ENCODE data around the gene CDH4. TPM values are rescaled to one million over a fixed set of nuclear protein-coding genes. Genes with fewer than 3 reads are reported as not detected.
"Not testable (repeated sequence)": the region's sequence is repeated elsewhere in the genome, so short reads cannot be mapped to it uniquely, and the experiment has no call there.

The CDH4 gene
- total RNA-seq, 1 donor from 2014 or later = 0.08 TPM

GRCh38 chr20:61454053-61454452 lies 202.0 kb downstream of the CDH4 start:
- intact Hi-C loops (cut with DNase I) = no loop called here
- DNase-seq (ENCODE audit: missing footprints) (no peak), ATAC-seq (no peak)

GRCh38 chr20:61455508-61456215 lies 203.6 kb downstream of the CDH4 start:
- DNase-seq (ENCODE audit: missing footprints) = no peak
- ATAC-seq = no peak

GRCh38 chr20:61457725-61458124 lies 205.7 kb downstream of the CDH4 start:
- ATAC-seq (no peak), DNase-seq (ENCODE audit: missing footprints) (no peak)
- intact Hi-C loops (cut with DNase I) = no loop called here

More at GRCh38 chr20:61455508-61456215, 203.6 kb downstream of the CDH4 start:
- intact Hi-C loops (cut with DNase I) = no loop called here

- intact Hi-C loops (cut with DNase I) = no loop called here
- ATAC-seq = no peak
- no peak for DNase-seq (ENCODE audit: missing footprints)
These were observed 206.2 kb downstream of the CDH4 start for GRCh38 chr20:61458146-61458746.

- DNase-seq (ENCODE audit: missing footprints) (no peak), ATAC-seq (no peak)
- intact Hi-C loops (cut with DNase I) = no loop called here
These were observed 207.2 kb downstream of the CDH4 start for GRCh38 chr20:61459266-61459665.

- DNase-seq (ENCODE audit: missing footprints) = no peak
- intact Hi-C loops (cut with DNase I) = no loop called here
- no peak for ATAC-seq
These were observed 207.6 kb downstream of the CDH4 start for GRCh38 chr20:61459705-61460104.

- no peak for DNase-seq (ENCODE audit: missing footprints)
- no peak for ATAC-seq
- intact Hi-C loops (cut with DNase I) = no loop called here
These were observed 208.4 kb downstream of the CDH4 start for GRCh38 chr20:61460261-61461052.

- DNase-seq (ENCODE audit: missing footprints) (no peak), ATAC-seq (no peak)
- intact Hi-C loops (cut with DNase I) = no loop called here
These were observed 209.4 kb downstream of the CDH4 start for GRCh38 chr20:61461461-61461860.

GRCh38 chr20:61464307-61465303 lies 212.5 kb downstream of the CDH4 start:
- intact Hi-C loops (cut with DNase I) = no loop called here
- ATAC-seq (no peak), DNase-seq (ENCODE audit: missing footprints) (no peak)

GRCh38 chr20:61475729-61476128 lies 223.7 kb downstream of the CDH4 start:
- no peak for DNase-seq (ENCODE audit: missing footprints)
- intact Hi-C loops (cut with DNase I) = no loop called here
- ATAC-seq = no peak

GRCh38 chr20:61476956-61477355 lies 224.9 kb downstream of the CDH4 start:
- ATAC-seq (no peak), DNase-seq (ENCODE audit: missing footprints) (no peak)
- intact Hi-C loops (cut with DNase I) = no loop called here

GRCh38 chr20:61477451-61477861 lies 225.4 kb downstream of the CDH4 start:
- intact Hi-C loops (cut with DNase I) = no loop called here
- DNase-seq (ENCODE audit: missing footprints) = no peak
- no peak for ATAC-seq

- intact Hi-C loops (cut with DNase I) = no loop called here
- no peak for ATAC-seq
- no peak for DNase-seq (ENCODE audit: missing footprints)
These were observed 226.0 kb downstream of the CDH4 start for GRCh38 chr20:61478094-61478493.

- ATAC-seq (no peak), DNase-seq (ENCODE audit: missing footprints) (no peak)
- intact Hi-C loops (cut with DNase I) = no loop called here
These were observed 226.7 kb downstream of the CDH4 start for GRCh38 chr20:61478611-61479305.

- ATAC-seq; DNase-seq (ENCODE audit: missing footprints); intact Hi-C loops (cut with DNase I): not testable (repeated sequence)
These were observed 227.4 kb downstream of the CDH4 start for GRCh38 chr20:61479433-61479832.

- DNase-seq (ENCODE audit: missing footprints) (no peak), ATAC-seq (no peak)
- intact Hi-C loops (cut with DNase I) = no loop called here
These were observed 228.2 kb downstream of the CDH4 start for GRCh38 chr20:61480158-61480825.

GRCh38 chr20:61482056-61482887 lies 230.2 kb downstream of the CDH4 start:
- intact Hi-C loops (cut with DNase I) = no loop called here
- ATAC-seq = no peak
- DNase-seq (ENCODE audit: missing footprints) = no peak

Measured in Right ventricle myocardium inferior (tissue), 1 donor.